HG03469 (cell line): Measurements from ENCODE around the gene ARHGAP42.
"Not testable (repeated sequence)": the region's sequence is repeated elsewhere in the genome, so short reads cannot be mapped to it uniquely, and the experiment has no call there.

Source experiments
- ATAC-seq: cut with Tn5 transposase; IDR thresholded peaks from one replicate; pipeline ENCODE4 v1.9.1; 2021; ENCODE audit warnings: mild to moderate bottlenecking, moderate library complexity, moderate number of reproducible peaks; ENCODE audit not compliant: unreplicated experiment

Gene ARHGAP42

DNA sequence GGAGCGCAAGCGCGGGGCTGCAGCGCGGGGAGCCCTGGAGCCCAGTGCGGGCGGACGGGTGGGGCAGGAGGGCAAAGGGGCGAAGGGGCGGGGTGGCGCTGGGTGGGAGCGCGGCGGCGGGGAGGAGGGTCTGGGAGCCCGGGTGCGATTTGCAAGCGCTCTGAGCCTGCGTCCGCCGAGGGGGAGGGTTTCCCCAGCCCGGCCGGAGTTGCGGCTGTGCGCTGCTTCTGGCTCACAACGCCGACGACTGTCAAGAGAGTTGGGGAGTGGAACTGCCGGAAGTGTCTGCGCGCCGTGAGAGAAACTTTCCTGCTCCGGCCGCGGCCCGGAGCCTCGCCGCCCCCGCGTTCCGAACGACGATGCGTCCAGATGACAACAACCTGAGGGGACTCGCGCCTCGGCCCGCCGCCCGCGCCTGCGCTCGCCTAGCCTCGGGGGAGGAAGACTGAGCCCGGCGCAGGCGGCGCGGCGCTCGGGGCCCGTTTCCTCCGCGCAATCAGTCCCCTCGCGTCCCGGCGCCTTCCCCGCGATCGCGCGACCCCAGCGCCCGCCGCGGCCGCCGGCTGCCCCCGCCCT, at the start of gene ARHGAP42:
Gene ARHGAP42 (plus strand): TSS at position 235 of the 576 bp plus-strand sequence. CDS start 391 bp downstream, outside the sequence.
- ATAC-seq = peak; percentile 54

DNA sequence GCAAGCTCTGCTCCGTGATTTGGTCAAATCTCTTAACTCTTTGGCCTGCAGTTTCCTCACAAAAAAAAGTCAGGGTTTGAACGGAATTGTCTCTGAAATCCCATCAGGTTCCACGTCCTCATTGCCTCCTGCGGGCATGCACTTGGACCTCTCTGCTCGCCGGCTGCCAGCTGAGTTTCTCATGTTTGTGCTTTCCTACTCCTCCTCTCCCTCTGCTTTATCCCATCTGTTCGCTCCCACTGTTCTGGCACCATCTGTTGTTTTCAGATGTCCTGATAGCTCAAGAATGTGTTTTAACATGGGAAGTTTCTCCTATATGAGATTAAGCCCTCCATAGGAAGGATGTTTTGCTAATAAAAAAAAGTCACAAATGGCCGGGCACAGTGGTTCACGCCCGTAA, 49.4 kb upstream of the ARHGAP42 start:
- ATAC-seq = no peak

DNA sequence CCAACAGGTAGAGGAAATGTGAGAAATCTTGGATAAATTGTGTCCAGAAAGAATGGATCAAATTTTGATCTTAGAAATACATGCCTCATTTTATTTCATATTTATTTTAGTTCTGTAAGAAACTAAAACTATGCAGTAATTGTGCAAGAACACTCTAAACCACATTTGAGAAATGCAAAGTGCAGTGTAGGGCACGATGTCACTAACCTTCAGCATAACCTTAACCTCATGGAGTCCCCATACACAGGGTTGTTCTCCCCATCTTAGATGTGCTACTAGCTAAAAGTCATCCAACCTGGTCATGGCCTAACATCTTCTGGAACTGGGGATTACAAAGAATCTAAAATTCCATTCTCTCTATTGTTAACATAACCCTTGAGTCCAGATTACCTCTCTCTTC, 48.4 kb upstream of the ARHGAP42 start:
- ATAC-seq = no peak

DNA sequence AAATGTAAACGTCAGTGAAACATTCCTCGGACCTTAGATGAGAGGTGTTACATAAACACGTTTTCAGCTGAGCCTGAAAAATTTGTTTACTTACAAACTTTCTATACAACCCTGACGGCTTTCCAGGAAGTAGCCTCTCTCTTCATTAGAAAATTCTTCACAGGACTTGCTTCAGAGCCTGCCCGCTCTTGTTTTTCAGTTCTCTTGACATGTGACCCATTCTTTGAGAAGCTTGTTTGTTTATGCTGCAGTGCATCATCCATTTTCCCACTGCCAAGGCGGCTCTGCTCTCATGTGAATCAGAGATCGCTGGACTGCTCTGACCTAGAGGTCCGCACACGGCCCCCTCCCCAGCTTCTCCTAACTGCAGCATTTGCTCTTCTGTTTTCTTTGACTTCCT, 47.9 kb upstream of the ARHGAP42 start:
- ATAC-seq = no peak

DNA sequence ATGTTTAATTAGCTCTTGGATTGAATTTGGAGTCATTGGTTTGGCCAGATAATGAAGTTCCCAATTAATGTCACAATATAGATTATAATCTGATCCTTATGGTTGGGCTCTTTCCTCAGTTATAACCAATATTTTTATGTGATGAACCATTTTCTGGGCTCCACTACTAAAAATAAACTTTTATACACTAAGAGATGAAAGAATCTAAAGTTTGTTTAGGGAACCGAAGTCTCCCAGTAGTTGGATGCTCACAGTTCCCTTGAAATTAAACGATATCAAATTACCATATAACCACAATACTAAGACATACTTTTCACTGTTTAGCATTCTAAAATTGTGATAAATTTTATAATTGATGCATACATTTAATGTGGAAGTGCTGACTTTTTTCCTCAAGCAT, 47.0 kb upstream of the ARHGAP42 start:
- ATAC-seq = no peak

DNA sequence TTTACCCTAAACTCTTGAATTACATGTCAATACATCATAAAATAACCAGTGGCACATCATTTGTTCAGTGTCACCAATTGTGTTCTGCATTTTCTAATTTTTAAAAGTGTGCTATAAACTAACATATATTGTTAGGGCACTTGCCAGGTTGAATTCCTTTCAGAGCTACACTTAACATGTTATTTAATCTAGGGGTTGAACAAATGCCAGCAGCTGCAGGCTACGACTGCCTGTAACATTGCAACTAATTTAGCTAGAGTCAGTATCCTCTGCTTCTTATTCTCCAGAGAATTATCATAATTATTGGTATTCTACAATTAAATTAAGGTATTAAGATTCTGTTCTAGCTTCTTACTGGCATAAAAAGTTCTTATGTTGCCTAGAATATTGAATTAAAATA, 46.4 kb upstream of the ARHGAP42 start:
- ATAC-seq = no peak

DNA sequence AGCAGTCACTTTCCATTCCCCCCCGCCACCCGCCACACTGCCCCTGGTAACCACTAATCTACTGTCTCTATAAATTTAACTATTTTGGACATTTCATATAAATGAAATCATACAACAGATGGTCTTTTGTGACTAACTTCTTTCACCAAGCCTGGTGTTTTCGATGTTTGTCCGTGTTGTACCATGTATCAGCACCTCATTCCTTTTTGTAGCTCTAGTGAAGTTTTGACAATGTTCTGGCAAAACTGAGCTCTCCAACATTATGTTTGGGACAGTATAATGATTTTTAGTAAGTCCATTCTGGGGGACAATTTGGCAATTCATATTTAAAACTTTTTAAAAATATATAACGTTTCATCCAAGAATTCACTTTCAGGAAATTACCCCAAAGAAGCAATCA, 45.6 kb upstream of the ARHGAP42 start:
- no peak for ATAC-seq

- no peak for ATAC-seq
Measured at GRCh38 chr11:100646545-100646944, 40.5 kb upstream of the ARHGAP42 start.

- no peak for ATAC-seq
Measured at GRCh38 chr11:100647861-100648260, 39.2 kb upstream of the ARHGAP42 start.

DNA sequence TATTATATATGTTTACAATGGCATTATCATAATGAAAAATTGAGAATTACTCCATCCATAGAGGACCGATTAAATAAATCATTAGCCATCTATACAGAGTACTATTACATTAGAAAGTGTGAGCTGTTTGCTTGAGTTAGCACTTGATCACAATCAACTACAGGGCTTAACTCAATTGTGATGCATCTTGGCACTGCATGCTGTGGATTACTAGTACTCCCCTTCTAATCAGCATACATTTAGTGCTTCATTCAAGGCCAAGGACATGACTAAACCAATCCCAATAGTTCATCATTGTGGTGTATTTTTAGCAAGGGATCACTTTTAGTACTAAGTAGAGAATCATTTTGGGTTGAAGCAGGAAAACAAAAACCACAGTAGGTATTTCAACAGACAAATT, 23.5 kb upstream of the ARHGAP42 start:
- no peak for ATAC-seq

DNA sequence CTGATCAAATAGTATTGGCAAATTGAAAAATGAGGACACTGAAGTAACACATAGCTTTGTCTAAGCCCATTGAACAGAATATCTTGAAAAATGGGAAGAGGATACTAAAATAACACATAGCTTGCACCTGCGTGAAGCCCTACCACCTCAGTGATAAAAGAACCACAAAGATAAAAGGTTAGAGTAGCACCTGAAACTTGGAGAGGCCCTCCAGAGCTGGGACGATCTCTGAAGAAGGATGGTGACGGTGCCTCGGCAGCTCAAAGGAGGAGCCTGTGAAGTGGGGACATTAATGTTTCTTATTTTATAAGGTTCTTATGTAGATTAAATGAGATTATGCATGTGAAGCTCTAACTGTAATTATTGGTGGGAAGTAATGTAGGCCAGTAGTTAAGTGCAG, 23.1 kb upstream of the ARHGAP42 start:
- ATAC-seq = no peak

GRCh38 chr11:100666816-100667215, 20.3 kb upstream of the ARHGAP42 start:
- not testable (repeated sequence) for ATAC-seq

- ATAC-seq = no peak
Measured at GRCh38 chr11:100667449-100667848, 19.6 kb upstream of the ARHGAP42 start.

DNA sequence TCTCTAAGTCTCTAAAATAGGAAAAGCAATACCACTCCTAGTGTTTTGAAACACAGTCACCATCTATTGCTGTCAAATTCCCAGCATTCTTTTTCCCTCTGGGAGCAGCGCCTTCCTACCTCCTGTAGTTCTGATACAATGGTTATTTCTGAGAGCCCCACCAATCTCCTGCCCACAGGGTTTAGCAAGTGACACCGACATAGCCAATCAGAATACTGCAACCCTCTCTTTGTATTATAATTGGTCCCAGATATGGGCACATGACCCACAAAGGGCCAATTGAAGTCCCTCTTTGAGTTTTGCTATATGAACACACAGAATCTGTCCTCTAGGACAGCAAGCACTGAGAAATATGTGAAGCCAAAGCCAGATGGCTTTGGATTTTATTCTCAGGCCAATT, 16.9 kb upstream of the ARHGAP42 start:
- no peak for ATAC-seq

DNA sequence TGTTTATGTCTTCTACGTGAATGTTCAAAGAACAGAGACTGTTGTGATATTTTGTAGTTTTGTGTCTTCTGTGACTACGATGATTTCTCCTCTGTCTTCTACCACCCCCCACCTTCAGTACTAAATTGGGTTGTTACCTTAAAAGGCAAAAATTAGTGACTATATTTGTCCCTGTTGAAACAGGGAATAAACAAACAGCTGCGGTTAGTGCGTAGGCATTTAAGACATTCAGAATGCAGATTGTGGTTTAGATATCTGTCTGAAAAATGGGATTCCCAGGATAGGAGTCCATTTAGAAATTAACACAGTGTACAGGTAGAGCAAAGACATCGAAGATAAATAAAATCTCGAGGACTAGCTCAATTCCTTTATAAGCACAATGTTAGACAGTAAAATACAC, 15.6 kb upstream of the ARHGAP42 start:
- no peak for ATAC-seq

DNA sequence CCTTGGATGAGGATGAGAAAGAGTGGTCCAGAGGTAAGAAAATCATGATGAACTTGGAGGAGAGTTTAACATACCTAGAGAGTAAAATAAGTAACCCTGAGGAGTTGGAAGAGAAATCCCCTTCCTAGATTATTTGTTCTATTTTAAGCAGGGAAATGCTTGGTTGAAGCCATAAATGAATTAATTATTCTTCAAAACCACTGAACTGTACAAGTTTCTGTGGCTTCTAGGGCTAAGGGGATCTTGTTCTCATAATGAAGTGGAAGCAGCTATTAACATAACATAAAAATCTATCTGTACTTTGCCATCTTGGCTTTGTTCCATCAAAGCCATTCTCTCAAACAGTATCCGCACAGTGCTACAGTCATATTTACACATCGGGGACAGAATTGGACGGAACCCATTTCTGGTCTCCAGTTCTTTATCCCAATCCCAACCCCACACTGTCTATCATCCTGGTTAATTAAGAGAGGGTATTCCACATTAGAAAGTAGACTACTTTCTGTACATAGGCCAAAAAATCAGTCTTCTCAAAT, 14.5 kb upstream of the ARHGAP42 start:
- no peak for ATAC-seq

GRCh38 chr11:100673063-100673462, 14.0 kb upstream of the ARHGAP42 start:
- no peak for ATAC-seq

- ATAC-seq = no peak
Measured at GRCh38 chr11:100674212-100674611, 12.9 kb upstream of the ARHGAP42 start.

DNA sequence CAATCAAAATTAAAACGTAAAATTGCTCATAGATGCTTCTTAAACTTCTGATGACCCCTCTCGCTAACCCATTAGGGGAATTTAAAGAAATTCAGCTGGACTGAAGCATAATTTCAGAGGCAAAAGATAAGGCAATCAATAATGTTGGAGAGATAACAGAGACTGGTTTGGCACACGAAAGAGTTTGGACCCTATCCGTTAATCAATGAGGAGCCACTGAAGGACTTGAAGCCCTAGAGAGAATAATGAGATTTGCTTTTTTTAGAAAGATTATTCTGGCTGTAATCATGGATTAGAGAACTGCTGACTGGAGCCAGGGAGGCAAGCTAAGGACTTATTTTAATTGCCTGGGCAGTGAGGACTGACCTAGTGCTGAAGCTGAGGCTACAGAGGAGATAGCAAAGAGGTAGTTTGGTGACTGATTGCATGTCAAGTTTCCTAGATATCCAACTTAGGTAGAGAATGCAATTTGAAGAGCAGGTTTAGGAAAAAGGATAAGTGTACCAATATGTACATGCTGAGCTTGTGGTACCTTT, 11.9 kb upstream of the ARHGAP42 start:
- no peak for ATAC-seq

DNA sequence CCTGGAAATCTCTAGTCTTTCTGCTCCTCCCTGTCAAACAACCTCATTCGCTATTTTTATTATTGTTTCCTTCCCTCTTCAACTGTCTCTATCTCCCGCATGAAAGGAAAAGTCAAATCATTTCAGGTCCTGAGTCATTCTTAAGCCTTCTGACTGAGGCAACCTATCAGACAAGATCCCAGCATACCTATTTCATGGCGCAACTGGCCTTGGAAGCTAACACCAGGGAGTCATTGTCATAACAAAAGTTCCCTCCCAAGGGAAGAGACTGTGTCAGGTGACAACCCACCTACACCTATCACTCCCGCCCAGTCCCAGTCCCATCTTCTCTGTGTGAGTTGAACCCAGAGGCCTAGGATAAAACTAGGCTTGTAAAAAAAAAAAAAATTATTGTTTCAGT, 10.2 kb upstream of the ARHGAP42 start:
- ATAC-seq = no peak

DNA sequence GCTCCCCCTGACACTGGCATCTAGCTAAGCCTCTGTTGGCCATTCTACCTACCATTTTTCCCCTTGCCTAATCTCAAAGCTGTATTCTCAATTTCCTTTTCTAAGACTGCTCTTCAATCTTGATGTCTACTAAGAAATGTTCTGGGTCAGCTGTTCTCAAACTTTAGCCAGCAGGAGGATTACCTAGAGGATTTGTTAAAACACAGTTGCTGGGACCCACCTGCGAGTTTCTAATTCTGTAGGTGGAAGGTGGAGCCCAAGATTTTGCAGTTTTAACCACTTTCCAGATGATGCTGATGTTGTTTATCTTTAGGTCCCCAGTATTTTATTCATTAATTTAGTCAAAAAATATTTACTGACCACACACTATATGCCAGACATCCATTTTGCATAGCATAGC, 9.3 kb upstream of the ARHGAP42 start:
- no peak for ATAC-seq

DNA sequence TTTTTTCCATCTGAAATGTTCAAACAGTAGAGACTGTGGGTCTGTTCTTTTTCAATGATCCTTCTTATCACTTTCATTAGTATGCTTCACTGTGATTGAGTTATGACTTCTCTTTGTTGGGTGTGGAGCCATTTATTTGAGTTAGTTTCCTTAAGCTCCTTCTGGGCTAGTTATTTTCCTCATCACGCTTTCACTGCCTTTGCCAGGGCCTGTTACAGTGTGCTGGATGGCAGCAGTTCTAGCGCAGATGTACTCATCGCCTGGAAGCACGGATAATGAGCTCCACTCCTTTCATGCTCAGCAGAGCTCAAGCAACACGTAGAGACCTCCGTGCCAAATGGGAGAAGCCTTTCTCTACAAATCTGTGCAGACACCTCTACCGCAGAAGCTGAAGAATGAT, 7.0 kb upstream of the ARHGAP42 start:
- no peak for ATAC-seq

GRCh38 chr11:100681064-100681502, 6.0 kb upstream of the ARHGAP42 start:
- ATAC-seq = peak; percentile 100
